PC-9 (cell line): ENCODE data around the gene EPSTI1. TPM values are rescaled to one million over a fixed set of nuclear protein-coding genes. Genes with fewer than 3 reads are reported as not detected.
A peak's percentile ranks its signal among the peaks of the same experiment; 100 is the strongest.
"Not testable (repeated sequence)": the region's sequence is repeated elsewhere in the genome, so short reads cannot be mapped to it uniquely, and the experiment has no call there.

Experiments
- Bru-seq: library from RNA; stranded (reverse); fragments of 400-500 nt; gene quantifications from one replicate; lab custom pipeline; 2021; lab: Mats Ljungman, UMichigan
- BruChase-seq, 2 experiments: library from RNA; stranded (reverse); fragments of 400-500 nt; gene quantifications; one replicate each; lab custom pipeline; 2021; lab: Mats Ljungman, UMichigan
- BruUV-seq: library from RNA; stranded (reverse); fragments of 400-500 nt; replicated peaks from 2 replicates; lab custom pipeline; 2021; lab: Mats Ljungman, UMichigan
- CTCF ChIA-PET: fragments of 300-600 bp; sonication (Branson Sonifier 250); formaldehyde crosslinking; loops from one replicate; lab custom pipeline; 2022; ENCODE audit warnings: antibody characterized with exemption; lab: Charles Lee
- POLR2A ChIA-PET: fragments of 300-600 bp; sonication (Branson Sonifier 250); formaldehyde crosslinking; loops from one replicate; lab custom pipeline; 2022; ENCODE audit warnings: antibody characterized with exemption; ENCODE audit not compliant: unreplicated experiment; lab: Charles Lee
- DNase-seq, 2 experiments: peaks; one replicate each; pipeline versions ENCODE4 v3.0.0 to v3.0.0-alpha.2; 2015 to 2022; ENCODE audit warnings: mixed read lengths in 1 of 2
- H2AFZ ChIP-seq: fragments of 200-600 bp; sonication (generic); 2 replicates; pipeline ENCODE4 v1.8.1; 2017; ENCODE audit warnings: antibody characterized with exemption
- H3F3A ChIP-seq: fragments of 200-600 bp; sonication (generic); 2 replicates; pipeline ENCODE4 v1.8.1; 2017; ENCODE audit warnings: antibody characterized with exemption, mild to moderate bottlenecking, low read depth; ENCODE audit not compliant: insufficient read depth
- H3K27ac ChIP-seq: fragments of 200-600 bp; sonication (generic); 2 replicates; pipeline ENCODE4 v1.6.1; 2016; ENCODE audit warnings: mixed run types
- H3K27me3 ChIP-seq: fragments of 200-600 bp; sonication (generic); 2 replicates; pipeline ENCODE4 v1.6.1; 2016; ENCODE audit warnings: low read depth, mixed run types; ENCODE audit not compliant: insufficient read depth
- H3K36me3 ChIP-seq: fragments of 200-600 bp; sonication (generic); 2 replicates; pipeline ENCODE4 v1.6.1; 2016; ENCODE audit warnings: low read depth, mixed run types
- H3K4me1 ChIP-seq: fragments of 200-600 bp; sonication (generic); replicated peaks from 2 replicates; pipeline ENCODE4 v1.6.1; 2016; ENCODE audit warnings: mixed run types; ENCODE audit not compliant: insufficient read depth
- H3K4me2 ChIP-seq: fragments of 200-600 bp; sonication (generic); 2 replicates; pipeline ENCODE4 v1.6.1; 2017; ENCODE audit warnings: mixed run types
- H3K4me3 ChIP-seq: fragments of 200-600 bp; sonication (generic); 2 replicates; pipeline ENCODE4 v1.6.1; 2016; ENCODE audit warnings: mixed run types
- H3K79me2 ChIP-seq: fragments of 200-600 bp; sonication (generic); 2 replicates; pipeline ENCODE4 v1.6.1; 2017; ENCODE audit warnings: low read depth, mixed run types
- H3K9me2 ChIP-seq: fragments of 200-600 bp; sonication (generic); 2 replicates; pipeline ENCODE4 v1.8.1; 2017; ENCODE audit warnings: mild to moderate bottlenecking; ENCODE audit not compliant: insufficient read depth
- H3K9me3 ChIP-seq: fragments of 200-600 bp; sonication (generic); 2 replicates; pipeline ENCODE4 v1.8.1; 2016; ENCODE audit warnings: low read depth; ENCODE audit not compliant: insufficient read depth
- H4K20me1 ChIP-seq: fragments of 200-600 bp; sonication (generic); 2 replicates; pipeline ENCODE4 v1.8.1; 2017; ENCODE audit not compliant: insufficient read depth
- EZH2 ChIP-seq: fragments of 200-600 bp; sonication (generic); IDR thresholded peaks from 2 replicates; pipeline ENCODE4 v1.8.0; 2017; ENCODE audit warnings: antibody characterized with exemption, low read depth
- intact Hi-C: fragments of 100-400 bp; cut with micrococcal nuclease; formaldehyde crosslinking; loops from one replicate; pipeline ENCODE4 v1.10.0; 2022; ENCODE audit not compliant: unreplicated experiment
- long read RNA-seq: library from polyadenylated mRNA; stranded (forward); transcript quantifications from one replicate; pipeline ENCODE4 v2.0.0, GENCODE V29; 2022
- total RNA-seq: library from RNA; stranded (reverse); gene quantifications from 2 replicates; pipeline ENCODE4 v1.2.3, GENCODE V29; 2021
- TF ChIP-seq, protein P1 (sequence below): fragments of 200-600 bp; sonication (generic); conservative IDR thresholded peaks from 2 replicates; pipeline ENCODE4 v1.6.1; 2017; ENCODE audit warnings: mixed run types, antibody characterized with exemption, mild to moderate bottlenecking, moderate library complexity

EPSTI1 gene, protein sequence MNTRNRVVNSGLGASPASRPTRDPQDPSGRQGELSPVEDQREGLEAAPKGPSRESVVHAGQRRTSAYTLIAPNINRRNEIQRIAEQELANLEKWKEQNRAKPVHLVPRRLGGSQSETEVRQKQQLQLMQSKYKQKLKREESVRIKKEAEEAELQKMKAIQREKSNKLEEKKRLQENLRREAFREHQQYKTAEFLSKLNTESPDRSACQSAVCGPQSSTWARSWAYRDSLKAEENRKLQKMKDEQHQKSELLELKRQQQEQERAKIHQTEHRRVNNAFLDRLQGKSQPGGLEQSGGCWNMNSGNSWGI
- 2.7 and 3.4 TPM in 2 replicates for total RNA-seq
- percentile 43 among the genes with signal in this experiment for Bru-seq, nascent RNA
- BruChase-seq, experiment 1, labeled RNA remaining after a 2-hour chase: percentile 43 among the genes with signal in this experiment
- BruChase-seq, experiment 2, labeled RNA remaining after a 6-hour chase: percentile 33 among the genes with signal in this experiment
- long read RNA-seq, partial matches to known transcripts: 0 of 7 reads
- long read RNA-seq, other reads (novel, unspliced or antisense): 2 of 7 reads

DNA sequence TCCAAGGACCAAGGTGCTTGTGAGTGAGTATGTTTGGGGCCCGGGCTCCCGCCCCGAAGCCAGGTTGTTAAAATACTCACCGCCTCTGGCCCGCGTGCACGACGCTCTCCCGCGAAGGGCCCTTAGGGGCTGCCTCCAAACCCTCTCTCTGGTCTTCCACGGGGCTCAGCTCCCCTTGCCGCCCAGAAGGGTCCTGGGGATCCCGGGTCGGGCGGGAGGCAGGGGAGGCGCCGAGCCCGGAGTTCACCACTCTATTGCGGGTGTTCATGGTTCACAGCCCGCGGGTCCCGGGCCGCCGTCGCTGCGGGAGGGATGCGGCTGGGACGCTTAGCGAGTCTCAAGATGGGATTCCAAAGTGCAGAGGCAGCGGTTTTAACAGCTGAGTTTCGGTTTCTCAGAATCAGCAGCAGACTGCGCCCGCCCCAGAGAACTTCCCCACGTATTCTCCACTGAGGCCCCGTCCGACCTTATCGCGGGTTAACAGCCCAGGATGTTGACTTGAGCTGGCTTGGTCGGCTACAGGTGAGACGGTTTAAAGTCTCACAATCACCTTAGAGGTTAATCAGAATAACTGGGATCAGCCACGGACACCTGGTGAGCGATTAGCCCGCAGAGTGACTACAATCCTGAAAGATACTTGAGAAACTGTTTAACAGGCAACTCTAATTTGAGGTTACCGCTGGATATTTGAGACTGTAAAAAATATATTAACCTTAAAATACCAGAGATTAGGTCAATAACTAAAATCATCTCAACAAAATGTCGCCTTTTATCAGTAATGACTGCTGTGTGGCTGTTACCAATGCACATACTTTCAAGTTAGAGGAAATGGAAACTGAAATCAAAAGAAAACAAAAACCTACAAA lies at the start of gene EPSTI1:
EPSTI1 (minus strand) TSS at position 344 of the 866 bp plus-strand sequence; CDS start at position 268, 76 bp downstream.
- no peak for TF ChIP-seq EZH2
- TF ChIP-seq, protein P1, sequence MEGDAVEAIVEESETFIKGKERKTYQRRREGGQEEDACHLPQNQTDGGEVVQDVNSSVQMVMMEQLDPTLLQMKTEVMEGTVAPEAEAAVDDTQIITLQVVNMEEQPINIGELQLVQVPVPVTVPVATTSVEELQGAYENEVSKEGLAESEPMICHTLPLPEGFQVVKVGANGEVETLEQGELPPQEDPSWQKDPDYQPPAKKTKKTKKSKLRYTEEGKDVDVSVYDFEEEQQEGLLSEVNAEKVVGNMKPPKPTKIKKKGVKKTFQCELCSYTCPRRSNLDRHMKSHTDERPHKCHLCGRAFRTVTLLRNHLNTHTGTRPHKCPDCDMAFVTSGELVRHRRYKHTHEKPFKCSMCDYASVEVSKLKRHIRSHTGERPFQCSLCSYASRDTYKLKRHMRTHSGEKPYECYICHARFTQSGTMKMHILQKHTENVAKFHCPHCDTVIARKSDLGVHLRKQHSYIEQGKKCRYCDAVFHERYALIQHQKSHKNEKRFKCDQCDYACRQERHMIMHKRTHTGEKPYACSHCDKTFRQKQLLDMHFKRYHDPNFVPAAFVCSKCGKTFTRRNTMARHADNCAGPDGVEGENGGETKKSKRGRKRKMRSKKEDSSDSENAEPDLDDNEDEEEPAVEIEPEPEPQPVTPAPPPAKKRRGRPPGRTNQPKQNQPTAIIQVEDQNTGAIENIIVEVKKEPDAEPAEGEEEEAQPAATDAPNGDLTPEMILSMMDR: no peak
- intact Hi-C loops: no loop called here
- no peak within 1 kb of the TSS for H3K27ac ChIP-seq
- DNase-seq: peak in 1 of 2 experiments; percentile 24
- no peaks in the 10 kb centered on the region for H4K20me1 ChIP-seq
- ChIA-PET CTCF (interaction anchor here (0.5 to 1.0 kb wide), 3 partner anchors 24 to 190 kb away, joined by 3 to 12 read pairs (median 8); no protein-coding TSS in a partner anchor), POLR2A (interaction anchor here (0.5 to 0.7 kb wide), 2 partner anchors 9 to 615 kb away, joined by 3 to 32 read pairs; no protein-coding TSS in a partner anchor)
- H3K36me3 ChIP-seq: no peaks in the 10 kb centered on the region
- no peaks in the 10 kb centered on the region for H3K9me3 ChIP-seq
- no peaks in the 10 kb centered on the region for H3K9me2 ChIP-seq
- BruUV-seq: no TSS peak
- H3K79me2 ChIP-seq: no peaks in the 10 kb centered on the region
- peak within 1 kb of the TSS; percentile 55 for H3K4me2 ChIP-seq
- peak within 1 kb of the TSS; percentile 72; the same call in 1 of the 2 replicates for H2AFZ ChIP-seq
- H3F3A ChIP-seq: peaks cover 4% of the 10 kb centered on the region; the same call in 1 of the 2 replicates
- no peaks in the 10 kb centered on the region for H3K27me3 ChIP-seq
- H3K4me1 ChIP-seq: peaks cover 11% of the 10 kb centered on the region
- H3K4me3 ChIP-seq: peak within 1 kb of the TSS; percentile 36; the same call in 1 of the 2 replicates

DNA sequence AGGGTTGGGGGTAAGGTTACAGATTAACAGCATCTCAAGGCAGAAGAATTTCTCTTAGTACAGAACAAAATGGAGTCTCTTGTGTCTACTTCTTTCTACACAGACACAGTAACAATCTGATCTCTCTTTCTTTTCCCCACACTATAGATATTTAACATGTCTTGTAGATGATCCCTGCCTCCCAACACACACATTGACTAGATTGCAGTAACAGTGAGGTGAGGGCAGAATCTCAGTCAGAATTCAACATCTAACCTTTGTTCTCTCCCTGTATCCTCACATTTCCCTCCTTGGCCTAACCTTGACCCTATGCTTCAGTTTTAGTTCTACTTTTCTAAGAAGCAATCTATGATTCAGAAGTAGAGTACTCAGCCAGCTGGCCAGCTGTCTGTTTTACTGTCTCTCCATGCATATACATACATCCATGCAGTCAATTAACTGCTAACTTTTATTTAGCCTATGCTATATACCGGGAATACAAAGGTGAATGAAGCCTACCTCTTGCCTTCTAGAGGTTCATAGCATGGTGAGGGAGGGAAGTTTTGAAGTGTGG lies 49.4 kb upstream of the EPSTI1 start:
- intact Hi-C loops: no loop called here

DNA sequence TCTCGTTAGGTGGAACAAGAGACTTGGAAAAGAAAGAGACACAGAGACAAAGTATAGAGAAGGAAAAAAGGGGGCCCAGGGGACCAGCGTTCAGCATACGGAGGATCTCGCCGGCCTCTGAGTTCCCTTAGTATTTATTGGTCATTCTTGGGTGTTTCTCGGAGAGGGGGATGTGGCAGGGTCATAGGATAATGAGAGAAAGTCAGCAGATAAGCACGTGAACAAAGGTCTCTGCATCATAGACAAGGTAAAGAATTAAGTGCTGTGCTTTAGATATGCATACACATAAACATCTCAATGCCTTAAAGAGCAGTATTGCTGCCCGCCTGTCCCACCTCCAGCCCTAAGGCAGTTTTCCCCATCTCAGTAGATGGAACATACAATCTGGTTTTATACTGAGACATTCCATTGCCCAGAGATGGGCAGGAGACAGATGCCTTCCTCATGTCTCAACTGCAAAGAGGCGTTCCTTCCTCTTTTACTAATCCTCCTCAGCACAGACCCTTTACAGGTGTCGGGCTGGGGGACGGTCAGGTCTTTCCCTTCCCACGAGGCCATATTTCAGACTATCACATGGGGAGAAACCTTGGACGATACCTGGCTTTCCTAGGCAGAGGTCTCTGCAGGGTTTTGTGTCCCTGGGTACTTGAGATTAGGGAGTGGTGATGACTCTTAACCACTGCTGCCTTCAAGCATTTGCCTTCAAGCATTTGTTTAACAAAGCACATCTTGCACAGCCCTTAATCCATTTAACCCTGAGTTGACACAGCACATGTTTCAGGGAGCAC lies 48.7 kb upstream of the EPSTI1 start:
- BruUV-seq, intact Hi-C loops, H3K79me2 ChIP-seq, H3F3A ChIP-seq, H4K20me1 ChIP-seq, H3K9me3 ChIP-seq, H3K9me2 ChIP-seq, H2AFZ ChIP-seq, DNase-seq, CTCF ChIA-PET, H3K27ac ChIP-seq, H3K27me3 ChIP-seq, H3K36me3 ChIP-seq, H3K4me2 ChIP-seq, H3K4me3 ChIP-seq, H3K4me1 ChIP-seq: not testable (repeated sequence)
- POLR2A ChIA-PET: interaction anchor here (0.5 kb wide), 1 partner anchor 17 kb away, joined by 8 read pairs; no protein-coding TSS in a partner anchor

More for the DNA sequence above, 49.4 kb upstream of the EPSTI1 start:
- Histone ChIP-seq H3K27me3 (no peaks in the 10 kb centered on the region), H3F3A (no peaks in the 10 kb centered on the region), H3K79me2 (no peaks in the 10 kb centered on the region), H3K4me2 (no peak overlapping the region), H3K9me3 (no peaks in the 10 kb centered on the region), H3K4me1 (peaks cover 12% of the 10 kb centered on the region), H3K36me3 (no peaks in the 10 kb centered on the region), H3K9me2 (no peaks in the 10 kb centered on the region), H3K4me3 (no peak overlapping the region), H3K27ac (no peak overlapping the region), H4K20me1 (no peaks in the 10 kb centered on the region), H2AFZ (no peak overlapping the region)
- no TSS peak for BruUV-seq
- no peak for DNase-seq
- TF ChIP-seq EZH2: no peak
- TF ChIP-seq, protein P1: no peak
- ChIA-PET CTCF (no interaction called here), POLR2A (no interaction called here)
